ENCODE data around the gene CHAC2.

The CHAC2 gene

DNA sequence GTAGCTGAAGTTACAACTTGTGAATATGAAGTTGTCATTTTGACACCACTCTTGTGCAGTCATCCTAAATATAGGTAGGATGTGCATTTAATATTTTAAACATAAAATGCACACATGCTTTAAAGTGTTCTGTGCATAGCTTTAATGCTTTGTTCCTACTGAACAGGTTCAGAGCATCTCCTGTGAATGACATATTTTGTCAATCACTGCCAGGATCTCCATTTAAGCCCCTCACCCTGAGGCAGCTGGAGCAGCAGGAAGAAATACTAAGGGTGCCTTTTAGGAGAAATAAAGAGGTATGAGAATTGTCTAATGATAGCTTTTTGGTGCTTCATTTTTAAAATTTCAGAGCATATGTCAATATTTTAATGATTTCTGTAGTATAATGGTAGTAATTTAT is 33.9 kb downstream of the CHAC2 start:
- TF ChIP-seq CTCF (IDR thresholded peaks at IDR 0.05; ENCODE audit: low read depth, low read length, missing control alignments): no peak
- DNase-seq (ENCODE audit: low read depth): no peak
- H3K4me3 ChIP-seq (ENCODE audit: low read depth, low read length): no peak overlapping the region
- in situ Hi-C loops (cut with HindIII; ENCODE audit: low sequenced_read_pairs): no loop called here

GRCh38 chr2:53802617-53803151 is 35.1 kb downstream of the CHAC2 start:
- no peak for TF ChIP-seq CTCF (IDR thresholded peaks at IDR 0.05; ENCODE audit: low read depth, low read length, missing control alignments)
- no peak overlapping the region for H3K4me3 ChIP-seq (ENCODE audit: low read depth, low read length)
- in situ Hi-C loops (cut with HindIII; ENCODE audit: low sequenced_read_pairs): no loop called here
- no peak for DNase-seq (ENCODE audit: low read depth)

GRCh38 chr2:53811601-53812000 is 44.0 kb downstream of the CHAC2 start:
- H3K4me3 ChIP-seq (ENCODE audit: low read depth, low read length): no peak overlapping the region
- in situ Hi-C loops (cut with HindIII; ENCODE audit: low sequenced_read_pairs): no loop called here
- TF ChIP-seq CTCF (IDR thresholded peaks at IDR 0.05; ENCODE audit: low read depth, low read length, missing control alignments): no peak
- no peak for DNase-seq (ENCODE audit: low read depth)

GRCh38 chr2:53813151-53813550 is 45.5 kb downstream of the CHAC2 start:
- in situ Hi-C loops (cut with HindIII; ENCODE audit: low sequenced_read_pairs): no loop called here
- no peak for DNase-seq (ENCODE audit: low read depth)
- TF ChIP-seq CTCF (IDR thresholded peaks at IDR 0.05; ENCODE audit: low read depth, low read length, missing control alignments): no peak
- no peak overlapping the region for H3K4me3 ChIP-seq (ENCODE audit: low read depth, low read length)

DNA sequence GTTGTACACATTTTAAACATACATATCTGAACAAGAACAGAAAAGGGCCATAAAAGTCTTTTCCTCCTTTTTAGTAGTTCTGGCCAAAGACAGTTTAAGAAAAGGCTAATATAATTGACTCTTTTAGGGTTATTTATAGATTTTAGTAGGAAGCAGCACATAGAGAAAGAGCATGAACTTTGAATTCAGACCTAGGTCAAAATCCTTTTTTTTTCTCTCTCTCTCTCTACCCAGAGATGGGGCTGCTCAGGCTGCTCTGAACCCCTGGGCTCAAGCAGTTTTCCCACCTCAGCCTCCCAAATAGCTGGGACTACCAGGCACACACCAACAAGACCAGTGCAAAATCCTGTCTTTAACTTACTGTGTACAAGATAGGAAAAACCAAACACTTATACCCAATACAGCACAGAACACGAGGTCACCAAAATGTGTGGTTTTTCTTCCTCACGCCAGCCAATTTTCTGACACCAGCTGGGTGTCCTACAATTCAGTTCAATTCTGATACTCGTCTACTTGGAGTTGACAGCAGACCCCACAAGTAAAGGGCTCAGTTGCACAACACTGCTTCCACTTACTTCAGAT is 51.3 kb downstream of the CHAC2 start:
- no peak for TF ChIP-seq CTCF (IDR thresholded peaks at IDR 0.05; ENCODE audit: low read depth, low read length, missing control alignments)
- H3K4me3 ChIP-seq (ENCODE audit: low read depth, low read length): no peak overlapping the region
- DNase-seq (ENCODE audit: low read depth): no peak
- in situ Hi-C loops (cut with HindIII; ENCODE audit: low sequenced_read_pairs): no loop called here

DNA sequence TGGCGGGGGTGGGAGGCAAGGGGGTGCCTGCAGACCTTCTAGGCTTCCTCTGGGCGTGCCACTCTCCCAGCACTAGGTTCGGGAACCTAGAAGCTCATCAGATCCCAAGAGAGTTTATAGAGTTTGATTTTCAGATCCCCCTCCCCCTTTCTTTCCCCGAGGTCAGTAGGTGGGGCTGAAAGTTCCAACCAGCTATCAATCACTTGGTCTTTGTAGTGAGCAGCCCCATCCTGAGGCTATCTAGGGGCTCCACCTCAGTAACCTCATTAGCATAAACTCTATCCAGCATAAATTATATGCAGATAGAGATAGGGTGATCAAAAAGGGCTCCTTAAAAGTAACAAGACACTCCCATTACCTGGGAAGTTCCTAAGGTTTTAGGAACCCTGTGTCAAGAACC is 52.0 kb downstream of the CHAC2 start:
- no peak for TF ChIP-seq CTCF (IDR thresholded peaks at IDR 0.05; ENCODE audit: low read depth, low read length, missing control alignments)

More for the DNA sequence above, 52.0 kb downstream of the CHAC2 start:
- in situ Hi-C loops (cut with HindIII; ENCODE audit: low sequenced_read_pairs): no loop called here
- no peak overlapping the region for H3K4me3 ChIP-seq (ENCODE audit: low read depth, low read length)
- DNase-seq (ENCODE audit: low read depth): no peak

Measured in astrocyte of the cerebellum (primary cell).